Neural cell (in vitro differentiated cells): ENCODE results near the gene CNOT11. TPM values are rescaled to one million over a fixed set of nuclear protein-coding genes. Genes with fewer than 3 reads are reported as not detected.

Source experiments
- H2AFZ ChIP-seq: fragments of 200-600, 300-800 bp; sonication (generic), shearing (Covaris generic); 2 replicates; pipeline ENCODE4 v1.6.0; 2014; ENCODE audit warnings: low read depth, mild to moderate bottlenecking, antibody characterized with exemption, low read length, moderate library complexity
- H3F3A ChIP-seq: fragments of 200-600 bp; shearing (Covaris generic); 2 replicates; pipeline ENCODE4 v1.6.1; 2016; ENCODE audit warnings: mild to moderate bottlenecking, moderate library complexity, mixed read lengths, antibody characterized with exemption, low read length; ENCODE audit not compliant: insufficient read depth, poor library complexity, severe bottlenecking
- H3K27ac ChIP-seq: fragments of 200-600, 300-800 bp; sonication (generic), shearing (Covaris generic); 2 replicates; pipeline ENCODE4 v1.5.1; 2014; ENCODE audit warnings: mild to moderate bottlenecking, low read length, moderate library complexity
- H3K27me3 ChIP-seq: fragments of 300-800, 200-600 bp; sonication (generic), shearing (Covaris generic); 2 replicates; pipeline ENCODE4 v1.6.0; 2014; ENCODE audit warnings: mild to moderate bottlenecking, low read depth, low read length, moderate library complexity; ENCODE audit not compliant: insufficient read depth
- H3K36me3 ChIP-seq: fragments of 300-800, 200-600 bp; sonication (generic), shearing (Covaris generic); 2 replicates; pipeline ENCODE4 v1.5.1; 2014; ENCODE audit warnings: mild to moderate bottlenecking, antibody characterized with exemption, low read length, moderate library complexity; ENCODE audit not compliant: insufficient read depth
- H3K4me2 ChIP-seq: fragments of 300-800, 200-600 bp; sonication (generic), shearing (Covaris generic); 2 replicates; pipeline ENCODE4 v1.6.0; 2014; ENCODE audit warnings: mild to moderate bottlenecking, low read length
- H3K4me3 ChIP-seq: fragments of 300-800, 200-600 bp; sonication (generic), shearing (Covaris generic); 2 replicates; pipeline ENCODE4 v1.5.1; 2014; ENCODE audit warnings: mild to moderate bottlenecking, low read length, moderate library complexity
- H3K79me2 ChIP-seq: fragments of 200-600 bp; shearing (Covaris generic); replicated peaks from 2 replicates; pipeline ENCODE4 v1.6.0; 2014; ENCODE audit warnings: mild to moderate bottlenecking, low read length, moderate library complexity; ENCODE audit not compliant: insufficient read depth
- H3K9ac ChIP-seq: fragments of 300-800, 200-600 bp; sonication (generic), shearing (Covaris generic); 2 replicates; pipeline ENCODE4 v1.6.1; 2016; ENCODE audit warnings: mild to moderate bottlenecking, low read length, mixed read lengths
- H3K9me2 ChIP-seq: fragments of 200-600 bp; shearing (Covaris generic); 2 replicates; pipeline ENCODE4 v1.6.1; 2016; ENCODE audit warnings: mild to moderate bottlenecking, low read length, mixed read lengths; ENCODE audit not compliant: insufficient read depth
- H3K9me3 ChIP-seq: fragments of 200-600, 300-800 bp; sonication (generic), shearing (Covaris generic); 2 replicates; pipeline ENCODE4 v1.6.1; 2016; ENCODE audit warnings: mild to moderate bottlenecking, mixed run types, low read length, moderate library complexity, mixed read lengths
- H4K20me1 ChIP-seq: fragments of 200-600 bp; shearing (Covaris generic); 2 replicates; pipeline ENCODE4 v1.6.1; 2016; ENCODE audit warnings: mild to moderate bottlenecking, mixed run types; ENCODE audit not compliant: insufficient read depth
- CTCF ChIP-seq: fragments of 450-650 bp; IDR thresholded peaks from 2 replicates; pipeline ENCODE4 v1.5.1; 2014; ENCODE audit warnings: antibody characterized with exemption, mild to moderate bottlenecking, moderate library complexity; ENCODE audit not compliant: poor library complexity, severe bottlenecking
- EP300 ChIP-seq: fragments of 450-650 bp; conservative IDR thresholded peaks from 2 replicates; pipeline ENCODE4 v1.6.1; 2014; ENCODE audit warnings: antibody characterized with exemption, mild to moderate bottlenecking, moderate library complexity; ENCODE audit not compliant: poor library complexity, severe bottlenecking
- EZH2 ChIP-seq: fragments of 200-600, 300-800 bp; shearing (Covaris generic), sonication (generic); IDR thresholded peaks from 2 replicates; pipeline ENCODE4 v1.6.1; 2014; ENCODE audit warnings: antibody characterized with exemption, low read length, borderline replicate concordance, mild to moderate bottlenecking; ENCODE audit not compliant: insufficient read depth, poor library complexity, severe bottlenecking
- MXI1 ChIP-seq: fragments of 450-650 bp; conservative IDR thresholded peaks from 2 replicates; pipeline ENCODE4 v1.6.1; 2014; ENCODE audit warnings: antibody characterized with exemption, mild to moderate bottlenecking; ENCODE audit not compliant: poor library complexity, severe bottlenecking
- POLR2AphosphoS5 ChIP-seq: IDR thresholded peaks from 2 replicates; pipeline ENCODE4 v1.6.1; 2012
- RAD21 ChIP-seq: fragments of 450-650 bp; conservative IDR thresholded peaks from 2 replicates; pipeline ENCODE4 v1.6.1; 2014; ENCODE audit warnings: antibody characterized with exemption, mild to moderate bottlenecking, moderate library complexity
- REST ChIP-seq: IDR thresholded peaks from 2 replicates; pipeline ENCODE4 v1.6.1; 2012; ENCODE audit warnings: borderline replicate concordance
- SMC3 ChIP-seq: fragments of 450-650 bp; conservative IDR thresholded peaks from 2 replicates; pipeline ENCODE4 v1.6.1; 2014; ENCODE audit warnings: antibody characterized with exemption, mild to moderate bottlenecking, moderate library complexity; ENCODE audit not compliant: poor library complexity
- TAF1 ChIP-seq: IDR thresholded peaks from 2 replicates; pipeline ENCODE4 v1.6.1; 2012; ENCODE audit warnings: low read depth
- polyA minus RNA-seq: library from RNA; depleted of rRNA, polyadenylated mRNA; stranded (reverse); fragments of >200 nt; gene quantifications from 2 replicates; pipeline ENCODE4 v1.2.3, GENCODE V29; 2014
- polyA plus RNA-seq: library from polyadenylated mRNA; depleted of rRNA; stranded (reverse); fragments of >200 nt; gene quantifications from 2 replicates; pipeline ENCODE4 v1.2.3, GENCODE V29; 2014

CNOT11 gene
- polyA plus RNA-seq (34.9 and 35.2 TPM in 2 replicates), polyA minus RNA-seq (23.6 and 25.9 TPM in 2 replicates)

DNA sequence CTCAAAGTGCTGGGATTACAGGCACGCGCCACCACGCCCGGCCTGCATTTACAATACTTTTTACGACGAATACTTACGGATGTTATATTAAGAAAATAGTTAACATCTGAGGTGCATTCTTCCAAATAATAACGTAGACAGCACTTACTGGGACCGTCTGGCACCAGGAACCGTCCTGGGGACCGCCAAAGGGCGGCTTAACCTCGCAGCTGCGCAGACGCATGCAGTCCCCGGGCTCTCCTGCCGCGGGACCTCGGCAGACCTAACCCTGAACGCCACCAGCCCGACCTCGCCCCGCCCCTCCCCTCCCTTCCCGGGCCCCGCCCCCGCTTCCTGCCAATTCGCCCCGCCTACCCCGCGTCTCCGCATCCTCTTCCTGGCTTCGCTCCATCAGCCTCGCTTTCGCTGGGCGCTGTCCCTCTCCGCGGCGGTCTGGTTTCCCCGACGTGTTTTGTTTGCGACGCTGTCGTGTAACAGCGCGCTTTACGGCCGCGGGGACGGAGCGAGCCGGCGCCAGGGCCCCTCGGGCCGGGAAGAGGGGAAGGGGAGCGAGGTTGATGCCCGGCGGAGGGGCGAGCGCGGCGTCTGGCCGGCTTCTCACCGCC, at the start of gene CNOT11:
CNOT11 (plus strand) TSS at position 479 of the 605 bp plus-strand sequence; CDS start at position 558, 79 bp downstream.
- Histone ChIP-seq H3K27ac (peak within 1 kb of the TSS; percentile 73), H3K9me2 (no peaks in the 10 kb centered on the region), H3K9me3 (no peaks in the 10 kb centered on the region), H2AFZ (peak within 1 kb of the TSS; percentile 87), H3K4me2 (peak within 1 kb of the TSS; percentile 56), H3K27me3 (no peaks in the 10 kb centered on the region), H3K79me2 (peaks cover 15% of the 10 kb centered on the region), H3F3A (no peaks in the 10 kb centered on the region), H3K4me3 (peak within 1 kb of the TSS; percentile 78), H4K20me1 (peaks cover 2% of the 10 kb centered on the region), H3K36me3 (no peaks in the 10 kb centered on the region), H3K9ac (peak within 1 kb of the TSS; percentile 84)
- TF ChIP-seq POLR2AphosphoS5 (peak; percentile 71), TAF1 (peak; percentile 54), EP300 (peak; percentile 28), MXI1 (peak; percentile 43), EZH2 (no peak), CTCF (no peak), RAD21 (no peak), REST (peak; percentile 53), SMC3 (no peak)

DNA sequence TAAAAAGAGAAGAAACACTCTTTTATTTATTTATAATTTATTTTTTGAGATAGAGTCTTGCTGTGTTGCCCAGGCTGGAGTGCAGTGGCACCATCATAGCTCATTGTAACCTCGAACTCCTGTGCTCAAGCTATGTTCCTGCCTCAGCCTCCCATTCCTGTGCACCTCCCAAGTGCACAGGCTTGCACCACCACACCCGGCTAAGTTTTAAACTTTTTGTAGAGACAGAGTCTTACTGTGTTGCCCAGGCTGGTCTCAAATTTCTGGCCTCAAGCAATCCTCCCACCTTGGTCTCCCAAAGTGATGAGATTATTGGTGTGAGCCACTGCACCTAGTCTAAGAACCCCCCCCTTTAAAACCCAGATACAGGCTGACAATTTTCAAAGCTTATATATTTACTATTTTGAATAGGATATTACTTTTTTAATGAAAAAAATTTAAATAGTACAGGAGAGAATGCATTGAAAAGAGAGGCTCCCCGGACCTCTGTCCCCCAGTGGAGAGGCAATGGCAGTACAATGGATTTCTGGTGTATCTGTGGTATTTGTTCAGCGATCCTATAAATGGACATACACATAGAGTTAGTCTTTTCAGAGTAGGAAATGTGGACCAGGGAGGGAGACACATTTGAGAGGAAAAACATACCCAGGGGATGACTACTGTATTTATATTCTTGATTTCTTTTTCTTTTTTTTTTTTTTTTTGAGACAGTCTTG, 48.1 kb upstream of the CNOT11 start:
- Histone ChIP-seq H4K20me1 (no peaks in the 10 kb centered on the region), H3F3A (no peaks in the 10 kb centered on the region), H3K4me3 (no peak overlapping the region), H2AFZ (no peak overlapping the region), H3K4me2 (no peak overlapping the region), H3K9me2 (no peaks in the 10 kb centered on the region), H3K9me3 (no peaks in the 10 kb centered on the region), H3K79me2 (no peaks in the 10 kb centered on the region), H3K27me3 (no peaks in the 10 kb centered on the region), H3K27ac (no peak overlapping the region), H3K9ac (no peak overlapping the region), H3K36me3 (no peaks in the 10 kb centered on the region)
- TF ChIP-seq CTCF, result no peak
